OCI-LY3 (cell line): ENCODE data around the gene MAD1L1.

ENCODE experiments used
- H2AFZ ChIP-seq: fragments of 200-600, 300-600 bp; shearing (Covaris generic); 2 replicates; pipeline ENCODE4 v1.6.0; 2014; ENCODE audit warnings: antibody characterized with exemption, low read depth, low read length
- H3K27ac ChIP-seq: fragments of 200-600, 300-600 bp; sonication (generic); 2 replicates; pipeline ENCODE4 v1.5.1; 2014; ENCODE audit warnings: mild to moderate bottlenecking, low read length, moderate library complexity, mixed read lengths
- H3K27me3 ChIP-seq: fragments of 200-600, 300-600 bp; sonication (generic); 2 replicates; pipeline ENCODE4 v1.6.1; 2014; ENCODE audit warnings: low read depth, low read length, mixed read lengths
- H3K36me3 ChIP-seq: fragments of 200-600, 300-600 bp; sonication (generic); replicated peaks from 2 replicates; pipeline ENCODE3; 2014; ENCODE audit warnings: low read depth, low read length, mixed read lengths
- H3K4me1 ChIP-seq: fragments of 300-600, 200-600 bp; sonication (generic); 2 replicates; pipeline ENCODE4 v1.6.1; 2014; ENCODE audit warnings: low read length, mixed read lengths
- H3K4me2 ChIP-seq: fragments of 200-600, 300-600 bp; sonication (generic); 2 replicates; pipeline ENCODE4 v1.6.1; 2014; ENCODE audit warnings: low read length, mixed read lengths
- H3K4me3 ChIP-seq: fragments of 300-600, 200-600 bp; sonication (generic); 2 replicates; pipeline ENCODE4 v1.5.1; 2014; ENCODE audit warnings: antibody characterized with exemption, mild to moderate bottlenecking, low read length, moderate library complexity
- H3K79me2 ChIP-seq: fragments of 300-600, 200-600 bp; shearing (Covaris generic); 2 replicates; pipeline ENCODE4 v1.6.1; 2014; ENCODE audit warnings: mild to moderate bottlenecking, low read length, mixed read lengths
- H3K9ac ChIP-seq: fragments of 300-600, 200-600 bp; shearing (Covaris generic); 2 replicates; pipeline ENCODE4 v1.6.0; 2014; ENCODE audit warnings: mild to moderate bottlenecking, low read length, moderate library complexity
- H3K9me3 ChIP-seq: fragments of 200-600, 300-600 bp; shearing (Covaris generic); 2 replicates; pipeline ENCODE4 v1.6.1; 2014; ENCODE audit warnings: low read length, mixed read lengths; ENCODE audit not compliant: insufficient read depth
- H4K20me1 ChIP-seq: fragments of 200-600, 300-600 bp; sonication (generic); 2 replicates; pipeline ENCODE4 v1.6.1; 2016; ENCODE audit warnings: low read length, mixed read lengths; ENCODE audit not compliant: insufficient read depth
- EZH2phosphoT487 ChIP-seq: fragments of 200-600 bp; shearing (Covaris generic); IDR thresholded peaks from 2 replicates; pipeline ENCODE4 v1.6.1; 2018; ENCODE audit warnings: antibody characterized with exemption, mixed run types, low read depth
- TF ChIP-seq, protein P1 (sequence below): fragments of 200-600, 300-600 bp; sonication (generic); IDR thresholded peaks from 2 replicates; pipeline ENCODE4 v1.5.1; 2014; ENCODE audit warnings: antibody characterized with exemption, low read length, low read depth

Gene MAD1L1

GRCh38 chr7:1859266-1860035 lies 373.3 kb downstream of the MAD1L1 start:
- H3K27me3 ChIP-seq, result no peaks in the 10 kb centered on the region
- TF ChIP-seq, protein P1, sequence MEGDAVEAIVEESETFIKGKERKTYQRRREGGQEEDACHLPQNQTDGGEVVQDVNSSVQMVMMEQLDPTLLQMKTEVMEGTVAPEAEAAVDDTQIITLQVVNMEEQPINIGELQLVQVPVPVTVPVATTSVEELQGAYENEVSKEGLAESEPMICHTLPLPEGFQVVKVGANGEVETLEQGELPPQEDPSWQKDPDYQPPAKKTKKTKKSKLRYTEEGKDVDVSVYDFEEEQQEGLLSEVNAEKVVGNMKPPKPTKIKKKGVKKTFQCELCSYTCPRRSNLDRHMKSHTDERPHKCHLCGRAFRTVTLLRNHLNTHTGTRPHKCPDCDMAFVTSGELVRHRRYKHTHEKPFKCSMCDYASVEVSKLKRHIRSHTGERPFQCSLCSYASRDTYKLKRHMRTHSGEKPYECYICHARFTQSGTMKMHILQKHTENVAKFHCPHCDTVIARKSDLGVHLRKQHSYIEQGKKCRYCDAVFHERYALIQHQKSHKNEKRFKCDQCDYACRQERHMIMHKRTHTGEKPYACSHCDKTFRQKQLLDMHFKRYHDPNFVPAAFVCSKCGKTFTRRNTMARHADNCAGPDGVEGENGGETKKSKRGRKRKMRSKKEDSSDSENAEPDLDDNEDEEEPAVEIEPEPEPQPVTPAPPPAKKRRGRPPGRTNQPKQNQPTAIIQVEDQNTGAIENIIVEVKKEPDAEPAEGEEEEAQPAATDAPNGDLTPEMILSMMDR, result no peak
- no peak for TF ChIP-seq EZH2phosphoT487
- no peaks in the 10 kb centered on the region for H4K20me1 ChIP-seq
- H3K27ac ChIP-seq, result no peak overlapping the region
- H3K9ac ChIP-seq, result no peak overlapping the region
- H3K4me3 ChIP-seq, result no peak overlapping the region
- H2AFZ ChIP-seq, result no peak overlapping the region
- H3K4me1 ChIP-seq, result no peaks in the 10 kb centered on the region
- H3K4me2 ChIP-seq, result no peak overlapping the region
- H3K79me2 ChIP-seq, result no peaks in the 10 kb centered on the region
- no peaks in the 10 kb centered on the region for H3K9me3 ChIP-seq
- H3K36me3 ChIP-seq, result no peaks in the 10 kb centered on the region

GRCh38 chr7:1858435-1859265 lies 374.1 kb downstream of the MAD1L1 start:
- H3K9ac ChIP-seq, result no peak overlapping the region

GRCh38 chr7:1857487-1858421 lies 375.0 kb downstream of the MAD1L1 start:
- no peaks in the 10 kb centered on the region for H3K27me3 ChIP-seq
- no peak overlapping the region for H3K27ac ChIP-seq
- TF ChIP-seq, protein P1, result no peak
- TF ChIP-seq EZH2phosphoT487, result no peak
- no peak overlapping the region for H3K4me3 ChIP-seq
- no peak overlapping the region for H2AFZ ChIP-seq
- H4K20me1 ChIP-seq, result no peaks in the 10 kb centered on the region
- H3K9me3 ChIP-seq, result no peaks in the 10 kb centered on the region
- H3K4me1 ChIP-seq, result no peaks in the 10 kb centered on the region
- no peaks in the 10 kb centered on the region for H3K79me2 ChIP-seq
- no peak overlapping the region for H3K4me2 ChIP-seq
- H3K9ac ChIP-seq, result no peak overlapping the region
- no peaks in the 10 kb centered on the region for H3K36me3 ChIP-seq

More at GRCh38 chr7:1858435-1859265, 374.1 kb downstream of the MAD1L1 start:
- Histone ChIP-seq H3K4me3 (no peak overlapping the region), H3K4me1 (no peaks in the 10 kb centered on the region), H3K27ac (no peak overlapping the region), H3K79me2 (no peaks in the 10 kb centered on the region), H3K36me3 (no peaks in the 10 kb centered on the region), H4K20me1 (no peaks in the 10 kb centered on the region), H2AFZ (no peak overlapping the region), H3K9me3 (no peaks in the 10 kb centered on the region), H3K27me3 (no peaks in the 10 kb centered on the region), H3K4me2 (no peak overlapping the region)
- no peak for TF ChIP-seq EZH2phosphoT487
- TF ChIP-seq, protein P1, result no peak
